CD1c-positive myeloid dendritic cell (primary cell): ENCODE results near the gene DGKI.
"Not testable (repeated sequence)": the region's sequence is repeated elsewhere in the genome, so short reads cannot be mapped to it uniquely, and the experiment has no call there.

ENCODE experiments used
- DNase-seq: peaks from one replicate; pipeline ENCODE4 v3.0.0-alpha.2; 2016; ENCODE audit errors: extremely low spot score

DGKI gene

GRCh38 chr7:137471128-137471527 is 375.6 kb downstream of the DGKI start:
- no peak for DNase-seq

DNA sequence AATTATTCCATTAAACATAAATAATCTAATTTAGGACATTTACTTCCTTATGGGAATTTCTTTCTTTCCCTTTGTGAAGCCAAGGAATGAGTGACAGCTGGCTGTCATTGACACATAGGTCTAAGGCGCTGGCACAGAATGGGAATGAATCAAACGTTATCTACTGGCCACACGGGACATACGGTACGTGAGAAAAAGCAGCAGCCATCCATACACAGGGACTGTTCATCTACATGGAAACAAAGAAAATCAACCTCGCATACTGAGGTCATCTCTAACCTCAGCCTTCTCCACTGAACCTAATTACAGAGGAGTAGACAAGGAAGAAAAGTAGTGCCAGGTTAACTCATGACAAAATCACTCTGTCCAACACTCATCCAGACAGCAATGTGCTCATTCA is 376.9 kb downstream of the DGKI start:
- DNase-seq: no peak

DNA sequence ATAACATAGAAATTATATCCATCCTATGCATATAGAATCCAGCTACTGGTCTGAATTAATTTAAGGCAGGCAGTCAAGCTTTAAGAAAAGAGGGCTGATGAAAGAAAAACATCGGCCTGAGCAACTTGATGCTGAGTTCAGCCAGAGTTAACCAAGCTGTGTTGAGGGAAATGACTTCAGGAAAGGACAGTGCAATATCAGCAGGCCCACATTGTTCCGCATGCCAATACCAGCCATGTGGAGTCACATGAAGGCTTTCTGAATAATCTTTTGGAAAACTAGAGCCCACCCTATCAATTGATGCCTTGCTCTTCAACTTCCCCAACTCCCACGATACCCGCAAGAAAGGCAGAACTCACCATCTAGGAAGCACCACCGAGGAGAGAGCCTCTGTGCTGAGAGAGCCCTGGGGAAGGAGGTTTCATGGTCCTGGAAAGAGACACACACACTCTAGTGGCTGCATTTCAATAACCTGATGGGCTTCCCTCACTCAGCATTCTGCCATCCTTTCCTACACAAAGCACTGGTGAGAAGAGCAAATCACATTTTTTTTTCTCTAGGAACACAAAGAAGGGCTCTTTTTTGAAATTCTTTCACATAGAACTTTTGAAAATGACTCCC is 377.5 kb downstream of the DGKI start:
- DNase-seq: no peak

DNA sequence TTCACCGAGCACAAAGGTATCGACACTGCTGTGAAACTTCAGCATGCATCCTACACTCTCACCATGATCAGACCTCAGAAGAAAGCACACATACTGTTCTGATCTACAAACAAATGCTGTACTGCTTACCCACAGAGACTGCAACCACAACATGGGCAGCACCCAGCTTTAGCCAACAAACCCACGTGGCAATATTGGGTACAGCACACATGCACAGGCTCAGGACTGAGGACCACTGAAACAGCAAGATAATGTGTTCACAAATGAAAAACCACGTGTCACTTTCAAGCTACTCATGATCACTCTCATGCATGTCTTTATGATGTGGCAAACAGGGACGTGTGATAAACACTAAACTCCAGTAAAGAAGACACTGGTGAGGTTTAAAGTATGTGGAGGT is 383.9 kb downstream of the DGKI start:
- DNase-seq: no peak

DNA sequence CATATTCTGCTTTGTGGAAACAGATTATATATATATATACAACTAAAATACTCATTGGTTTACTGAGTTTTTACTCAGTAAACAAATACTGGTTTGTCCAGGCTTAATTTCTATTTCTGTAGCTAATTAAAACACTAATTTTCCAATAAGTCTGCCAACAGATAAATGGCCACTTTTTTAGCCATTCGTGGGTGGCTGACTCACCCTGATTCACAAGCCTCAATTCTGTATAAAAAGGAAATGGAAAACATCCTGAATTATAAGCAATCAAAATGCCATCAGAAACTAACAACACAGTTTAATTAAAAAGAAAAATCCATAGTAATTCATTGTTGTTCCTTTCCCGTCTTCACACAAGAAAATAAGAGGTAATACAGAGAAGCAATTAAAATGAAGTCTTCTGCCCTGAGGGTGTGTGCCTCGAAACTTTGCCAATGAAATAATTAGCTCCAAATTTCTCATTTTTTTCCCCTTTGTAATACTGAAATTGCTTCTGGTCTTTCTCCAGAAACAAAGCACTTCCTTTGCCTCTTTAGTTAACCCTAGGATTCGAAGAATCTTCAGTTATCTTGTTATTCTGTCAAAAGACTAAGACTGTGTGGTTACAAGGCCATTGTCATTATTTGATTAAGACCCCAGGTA is 384.6 kb downstream of the DGKI start:
- DNase-seq: no peak

GRCh38 chr7:137458399-137458798 is 388.4 kb downstream of the DGKI start:
- DNase-seq: no peak

- DNase-seq: no peak
Measured at GRCh38 chr7:137454767-137455166, 392.0 kb downstream of the DGKI start.

- peak; percentile 20 for DNase-seq
Measured at GRCh38 chr7:137454246-137454724, 392.5 kb downstream of the DGKI start.

DNA sequence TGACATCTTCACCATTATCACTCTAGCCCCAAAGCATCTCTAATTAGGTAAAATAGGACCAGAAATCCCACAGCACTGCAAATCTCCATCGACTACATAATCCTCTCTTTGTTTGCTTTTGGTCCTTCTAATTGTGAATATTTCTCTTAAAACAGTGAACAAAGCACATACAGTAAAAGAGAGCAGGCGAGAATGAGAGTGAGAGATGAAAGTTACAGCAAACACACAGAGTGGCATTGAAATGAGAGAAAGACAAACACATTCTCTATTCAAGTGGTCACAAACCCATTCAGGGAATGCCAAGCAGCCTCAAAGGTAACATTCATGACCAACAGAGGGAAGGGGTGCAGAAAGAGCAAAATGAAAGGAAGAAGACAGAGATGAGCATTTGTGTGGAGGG is 393.4 kb downstream of the DGKI start:
- DNase-seq: no peak

DNA sequence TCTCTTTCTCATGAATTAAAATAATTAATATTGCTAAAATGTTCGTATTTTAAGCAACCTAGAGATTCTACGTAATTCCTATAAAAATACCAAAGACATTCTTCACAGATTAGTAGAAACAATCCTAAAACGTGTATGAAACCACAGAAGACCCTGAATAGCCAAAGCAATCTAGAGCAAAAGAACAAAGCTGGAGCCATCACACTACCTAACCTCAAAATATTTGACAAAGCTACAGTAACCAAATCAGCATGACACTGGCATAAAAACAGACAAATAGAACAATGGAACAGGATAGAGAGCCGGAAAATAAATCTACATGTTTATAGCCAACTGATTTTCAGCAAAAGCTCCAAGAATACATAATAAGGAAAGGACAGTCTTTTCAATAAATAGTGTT is 397.8 kb downstream of the DGKI start:
- no peak for DNase-seq

GRCh38 chr7:137448572-137448971 is 398.2 kb downstream of the DGKI start:
- DNase-seq: not testable (repeated sequence)

GRCh38 chr7:137446025-137446424 is 400.7 kb downstream of the DGKI start:
- DNase-seq: no peak

- no peak for DNase-seq
Measured at GRCh38 chr7:137445268-137445667, 401.5 kb downstream of the DGKI start.

DNA sequence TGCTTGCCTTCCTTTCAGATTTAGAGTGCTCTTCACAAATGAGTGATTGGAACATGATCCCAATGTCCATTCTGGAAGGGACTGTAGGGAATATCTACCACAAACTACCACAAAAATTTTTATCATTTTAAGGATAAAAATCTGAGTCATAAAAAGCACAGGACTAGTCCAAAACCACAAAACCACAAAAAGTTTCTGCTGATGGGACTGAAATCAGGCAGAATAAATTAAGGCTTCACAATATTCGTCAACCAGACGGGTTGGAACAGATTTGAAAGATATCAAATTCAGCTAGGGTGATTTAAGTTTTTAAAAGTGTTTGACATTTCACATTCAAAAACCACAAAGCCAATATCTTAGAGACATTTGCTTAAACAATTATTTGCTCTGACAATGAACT is 403.2 kb downstream of the DGKI start:
- no peak for DNase-seq

- DNase-seq: no peak
Measured at GRCh38 chr7:137441451-137441850, 405.3 kb downstream of the DGKI start.

DNA sequence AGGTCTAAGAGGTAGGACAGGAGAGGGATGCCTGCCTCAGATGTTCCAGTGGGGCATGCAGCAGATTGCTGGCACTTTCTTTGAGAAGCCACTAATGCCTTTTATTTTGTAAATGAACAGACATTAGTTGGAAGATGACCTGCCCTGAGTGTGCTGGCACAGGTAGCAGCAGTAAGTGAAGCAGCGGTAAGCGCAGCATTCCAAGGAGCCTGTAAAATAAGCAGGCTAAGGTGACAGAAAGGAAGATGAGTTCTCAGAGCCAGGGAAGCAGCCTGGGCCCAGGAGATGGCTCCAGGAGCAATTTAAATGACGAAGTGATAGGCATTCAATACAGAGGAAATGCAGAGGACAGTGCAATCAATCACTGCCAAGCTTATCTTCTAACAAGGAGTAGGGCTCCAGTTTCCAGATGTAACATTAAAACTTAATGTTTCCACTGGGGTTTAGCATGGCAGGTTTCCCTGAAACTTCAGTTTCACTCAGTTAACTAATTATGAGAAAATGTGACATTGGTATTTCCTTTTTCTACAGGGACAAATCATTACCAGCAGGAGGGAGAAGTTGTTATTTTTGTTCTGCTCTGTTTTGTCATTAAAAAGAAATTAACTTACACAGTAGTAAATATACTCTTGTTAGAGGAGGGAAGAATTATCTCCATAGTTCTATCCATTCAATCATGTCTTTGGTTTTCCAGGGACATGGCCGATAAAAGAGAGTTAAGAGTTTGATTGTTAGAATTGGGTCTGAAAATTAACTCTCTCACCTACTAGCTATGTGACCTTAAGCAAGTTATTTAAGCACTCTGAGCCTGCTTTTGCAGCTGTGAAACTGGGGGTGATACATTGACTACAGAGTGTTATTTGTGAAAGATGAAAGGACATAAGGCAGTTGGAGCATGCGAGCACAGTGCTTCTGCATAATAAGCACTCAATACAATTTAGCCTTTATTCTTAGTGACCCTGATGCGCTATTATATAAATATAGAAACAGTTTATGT is 406.6 kb downstream of the DGKI start:
- no peak for DNase-seq

DNA sequence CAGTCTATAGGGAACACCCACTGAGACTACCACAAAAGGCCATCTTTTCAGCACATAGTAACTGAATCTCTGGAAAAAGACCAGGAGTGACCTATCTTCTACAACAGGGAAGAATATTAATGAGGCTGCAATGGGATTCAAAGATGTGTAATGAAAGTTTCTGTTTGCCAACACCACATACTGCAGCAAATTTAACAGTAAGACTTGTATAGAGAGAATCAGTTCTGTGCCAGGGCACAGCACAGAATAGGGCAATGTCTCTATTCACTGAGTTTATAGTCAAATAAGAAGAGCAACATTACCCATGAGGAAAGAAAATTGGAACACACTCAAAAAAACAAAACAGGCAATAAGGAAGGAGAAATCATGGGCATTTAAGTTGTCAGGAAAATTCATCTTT is 411.8 kb downstream of the DGKI start:
- no peak for DNase-seq

GRCh38 chr7:137434530-137434929 is 412.2 kb downstream of the DGKI start:
- DNase-seq: no peak

GRCh38 chr7:137423321-137423720 is 423.5 kb downstream of the DGKI start:
- DNase-seq: no peak

- DNase-seq: no peak
Measured at GRCh38 chr7:137421366-137421765, 425.4 kb downstream of the DGKI start.

DNA sequence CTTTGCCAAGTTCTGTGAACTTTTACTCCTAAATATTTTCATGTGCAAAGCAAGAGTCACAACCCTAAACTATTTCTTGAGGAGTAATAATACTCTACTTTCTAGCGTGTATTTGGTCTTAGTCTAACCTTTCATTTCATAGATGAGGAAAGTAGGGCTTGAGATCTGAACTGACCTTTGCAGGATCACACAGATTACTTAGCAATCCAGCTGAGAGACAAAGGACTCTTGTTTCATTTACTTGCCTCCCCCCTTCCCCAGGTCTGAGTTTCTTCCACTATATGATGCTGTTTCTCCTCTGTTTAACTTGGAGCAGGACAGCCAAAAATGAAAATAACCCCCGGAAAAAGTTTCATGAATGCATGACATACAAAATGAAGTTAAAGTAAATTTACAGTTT is 427.9 kb downstream of the DGKI start:
- no peak for DNase-seq

DNA sequence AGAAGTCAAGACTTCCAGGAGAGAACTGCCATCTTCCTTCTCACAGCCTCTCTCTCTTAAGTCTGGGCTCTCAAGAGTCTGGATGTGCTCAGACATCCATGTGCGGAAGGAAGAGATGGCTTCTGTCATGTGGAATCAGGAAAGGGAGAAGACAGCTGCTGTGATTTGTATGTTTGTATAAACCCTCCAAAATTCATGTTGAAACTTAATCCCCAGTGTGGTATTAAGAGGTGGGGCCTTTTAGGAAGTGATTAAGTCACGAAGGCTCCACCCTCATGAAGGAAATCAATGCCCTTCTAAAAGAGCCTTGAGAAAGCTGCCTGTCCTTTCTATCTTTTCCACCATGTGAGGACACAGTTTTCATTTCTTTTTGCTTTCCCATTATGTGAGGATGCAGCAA is 429.3 kb downstream of the DGKI start:
- DNase-seq: no peak

GRCh38 chr7:137413901-137414300 is 432.9 kb downstream of the DGKI start:
- no peak for DNase-seq
